Activated B cell treated with CpG ODN at 0.5 μM for 24 hours (primary cell): ENCODE measurements around the gene RXRG. TPM values are rescaled to one million over a fixed set of nuclear protein-coding genes. Genes with fewer than 3 reads are reported as not detected.
"Not testable (repeated sequence)": the region's sequence is repeated elsewhere in the genome, so short reads cannot be mapped to it uniquely, and the experiment has no call there.

Experiments
- ATAC-seq: fragments of 200-7000 bp; cut with Tn5 transposase; one replicate; pipeline ENCODE4 v1.10.0; 2021; ENCODE audit warnings: low read depth, mild to moderate bottlenecking, moderate library complexity
- CTCF ChIA-PET: fragments of 350-600 bp; sonication (Branson Sonifier 250); formaldehyde crosslinking; loops from one replicate; lab custom pipeline; 2021; ENCODE audit warnings: antibody characterized with exemption; lab: Charles Lee
- POLR2A ChIA-PET: fragments of 350-600 bp; sonication (Branson Sonifier 250); formaldehyde crosslinking; loops from one replicate; lab custom pipeline; 2021; ENCODE audit warnings: antibody characterized with exemption; lab: Charles Lee
- DNase-seq: peaks from one replicate; pipeline ENCODE4 v3.0.0; 2022
- H3K27ac Mint-ChIP-seq: one replicate; pipeline ENCODE4 v1.8.0; 2020; ENCODE audit warnings: mixed read lengths
- H3K27me3 Mint-ChIP-seq: one replicate; pipeline ENCODE4 v1.8.0; 2021; ENCODE audit warnings: mixed read lengths
- H3K36me3 Mint-ChIP-seq: one replicate; pipeline ENCODE4 v1.8.0; 2021; ENCODE audit warnings: low read depth, mixed read lengths
- H3K4me1 Mint-ChIP-seq: one replicate; pipeline ENCODE4 v1.8.0; 2021; ENCODE audit warnings: mixed read lengths
- H3K4me3 Mint-ChIP-seq: one replicate; pipeline ENCODE4 v1.8.0; 2020; ENCODE audit warnings: mild to moderate bottlenecking, mixed read lengths
- H3K9me3 Mint-ChIP-seq: one replicate; pipeline ENCODE4 v1.8.0; 2020; ENCODE audit warnings: mixed read lengths
- CTCF ChIP-seq: fragments of 200-600 bp; IDR thresholded peaks from one replicate; pipeline ENCODE4 v1.8.0; 2022; ENCODE audit warnings: antibody characterized with exemption, mild to moderate bottlenecking
- intact Hi-C: fragments of 100-400 bp; cut with micrococcal nuclease; formaldehyde crosslinking; loops from one replicate; pipeline ENCODE4 v1.15.1; 2024
- total RNA-seq: library from RNA; stranded (reverse); gene quantifications from 2 replicates; pipeline ENCODE4 v1.2.3, GENCODE V29; 2022

RXRG gene
- total RNA-seq, 1 donor from 2014 or later, result not detected

GRCh38 chr1:165463978-165464377 is 19.1 kb upstream of the RXRG start:
- TF ChIP-seq CTCF, result no peak
- ATAC-seq (no peak), DNase-seq (no peak)
- no peak overlapping the region for H3K27ac Mint-ChIP-seq
- ChIA-PET POLR2A (no interaction called here), CTCF (no interaction called here)
- H3K9me3 Mint-ChIP-seq, result no peaks in the 10 kb centered on the region
- H3K36me3 Mint-ChIP-seq, result no peaks in the 10 kb centered on the region
- peaks cover 11% of the 10 kb centered on the region for H3K27me3 Mint-ChIP-seq
- intact Hi-C loops, result no loop called here
- H3K4me3 Mint-ChIP-seq, result no peak overlapping the region
- no peaks in the 10 kb centered on the region for H3K4me1 Mint-ChIP-seq

GRCh38 chr1:165459683-165460082 is 14.8 kb upstream of the RXRG start:
- ATAC-seq, POLR2A ChIA-PET, DNase-seq, H3K4me1 Mint-ChIP-seq, intact Hi-C loops, CTCF ChIA-PET, H3K27ac Mint-ChIP-seq, H3K4me3 Mint-ChIP-seq, H3K9me3 Mint-ChIP-seq, H3K36me3 Mint-ChIP-seq: not testable (repeated sequence)
- peaks cover 17% of the 10 kb centered on the region for H3K27me3 Mint-ChIP-seq

- no peak for TF ChIP-seq CTCF
- no peak overlapping the region for H3K4me3 Mint-ChIP-seq
- DNase-seq (no peak), ATAC-seq (no peak)
- H3K27me3 Mint-ChIP-seq, result peaks cover 21% of the 10 kb centered on the region
- H3K4me1 Mint-ChIP-seq, result no peaks in the 10 kb centered on the region
- H3K27ac Mint-ChIP-seq, result no peak overlapping the region
- POLR2A ChIA-PET, result no interaction called here
- H3K9me3 Mint-ChIP-seq, result no peaks in the 10 kb centered on the region
- no peaks in the 10 kb centered on the region for H3K36me3 Mint-ChIP-seq
- CTCF ChIA-PET, result no interaction called here
- intact Hi-C loops, result no loop called here
Measured at GRCh38 chr1:165456861-165457260, 11.9 kb upstream of the RXRG start.

GRCh38 chr1:165456114-165456513 is 11.2 kb upstream of the RXRG start:
- H3K27ac Mint-ChIP-seq, result no peak overlapping the region
- no peak for ATAC-seq
- CTCF ChIA-PET, result no interaction called here
- no peaks in the 10 kb centered on the region for H3K9me3 Mint-ChIP-seq
- TF ChIP-seq CTCF, result no peak
- peaks cover 22% of the 10 kb centered on the region for H3K27me3 Mint-ChIP-seq
- no peak overlapping the region for H3K4me3 Mint-ChIP-seq
- POLR2A ChIA-PET, result no interaction called here
- H3K36me3 Mint-ChIP-seq, result no peaks in the 10 kb centered on the region
- intact Hi-C loops, result no loop called here
- no peak for DNase-seq
- no peaks in the 10 kb centered on the region for H3K4me1 Mint-ChIP-seq

- ChIA-PET CTCF (no interaction called here), POLR2A (no interaction called here)
- Mint-ChIP-seq H3K27ac (no peak overlapping the region), H3K36me3 (no peaks in the 10 kb centered on the region), H3K27me3 (peaks cover 29% of the 10 kb centered on the region), H3K4me3 (no peak overlapping the region), H3K9me3 (no peaks in the 10 kb centered on the region), H3K4me1 (no peaks in the 10 kb centered on the region)
- DNase-seq (no peak), ATAC-seq (no peak)
- intact Hi-C loops, result no loop called here
- TF ChIP-seq CTCF, result no peak
Measured at GRCh38 chr1:165455111-165455510, 10.2 kb upstream of the RXRG start.

GRCh38 chr1:165454091-165454610 is 9.2 kb upstream of the RXRG start:
- intact Hi-C loops, result no loop called here
- no peaks in the 10 kb centered on the region for H3K9me3 Mint-ChIP-seq
- H3K4me1 Mint-ChIP-seq, result no peaks in the 10 kb centered on the region
- CTCF ChIA-PET, result no interaction called here
- no peaks in the 10 kb centered on the region for H3K36me3 Mint-ChIP-seq
- TF ChIP-seq CTCF, result no peak
- no peak for DNase-seq
- H3K4me3 Mint-ChIP-seq, result no peak overlapping the region
- POLR2A ChIA-PET, result no interaction called here
- peaks cover 24% of the 10 kb centered on the region for H3K27me3 Mint-ChIP-seq
- no peak for ATAC-seq
- H3K27ac Mint-ChIP-seq, result no peak overlapping the region
